IMR-90 (cell line): ENCODE data around the gene USF1.

Experiments used
- BHLHE40 ChIP-seq: fragments of 150-350 bp; IDR thresholded peaks from 2 replicates; pipeline ENCODE4 v1.6.1; 2016; ENCODE audit warnings: mild to moderate bottlenecking, low read depth, low read length
- CHD1 ChIP-seq: IDR thresholded peaks from 2 replicates; pipeline ENCODE4 v1.6.1; 2012; ENCODE audit warnings: low read depth, low read length, improper control_type of control experiment
- FOS ChIP-seq: fragments of 150-350 bp; IDR thresholded peaks from 2 replicates; pipeline ENCODE4 v1.6.1; 2016; ENCODE audit warnings: low read depth, low read length
- POLR2A ChIP-seq: IDR thresholded peaks from 2 replicates; pipeline ENCODE4 v1.6.1; 2012; ENCODE audit warnings: mild to moderate bottlenecking, low read depth, low read length
- RAD21 ChIP-seq: IDR thresholded peaks from 2 replicates; pipeline ENCODE4 v1.6.1; 2012; ENCODE audit warnings: low read length, improper control_type of control experiment
- RFX5 ChIP-seq: IDR thresholded peaks from 2 replicates; pipeline ENCODE4 v1.8.0; 2012; ENCODE audit warnings: low read depth, mild to moderate bottlenecking, low read length, moderate library complexity
- TF ChIP-seq, protein P1 (sequence below): conservative IDR thresholded peaks from 2 replicates; pipeline ENCODE4 v1.5.1; 2012; ENCODE audit warnings: mild to moderate bottlenecking, low read depth, low read length, improper control_type of control experiment
- TF ChIP-seq, protein P2 (sequence below): fragments of 150-350 bp; IDR thresholded peaks from 2 replicates; pipeline ENCODE4 v1.6.1; 2017; ENCODE audit warnings: mild to moderate bottlenecking, antibody characterized with exemption, low read length, low read depth

DNA sequence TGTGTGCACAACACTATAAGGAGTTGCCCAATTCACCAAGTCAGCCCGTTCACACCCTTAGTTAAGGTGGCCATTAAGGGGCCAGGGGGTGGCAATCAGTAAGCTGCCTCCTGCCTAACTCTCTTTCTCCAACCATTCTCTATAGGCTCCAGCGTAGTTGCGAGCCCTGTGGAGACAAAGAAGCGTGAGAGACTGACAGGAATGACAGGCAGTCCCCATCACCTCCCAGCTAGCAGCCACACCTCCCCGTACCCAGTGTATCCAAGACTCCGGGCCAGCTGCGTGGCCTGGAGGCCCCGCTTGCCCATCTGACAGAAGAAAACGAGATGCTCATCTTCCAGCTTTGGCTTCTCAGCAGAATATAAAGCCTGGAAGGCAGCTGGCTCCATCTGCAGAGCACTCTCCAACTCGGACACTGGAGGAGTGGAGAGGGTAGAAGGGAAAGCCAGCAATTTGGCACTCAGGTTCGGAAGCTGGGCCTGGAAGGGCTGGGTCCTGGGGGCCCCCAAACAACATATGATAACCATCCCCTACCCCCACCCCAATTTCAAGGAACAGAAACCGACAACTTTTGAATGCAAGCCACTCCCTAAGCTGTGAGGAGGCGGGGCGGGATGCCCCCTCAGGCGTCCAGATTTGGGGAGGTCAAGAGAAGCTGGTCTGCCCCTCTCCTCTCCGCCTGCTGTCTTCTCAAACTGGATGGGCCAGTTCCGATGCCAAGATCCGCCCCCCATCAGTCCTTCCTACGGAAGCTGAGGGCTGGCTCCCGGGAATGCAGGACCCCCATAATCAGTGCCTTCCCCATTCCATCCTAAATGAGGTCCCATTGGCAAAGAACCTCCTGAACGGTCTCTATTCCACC is 7.9 kb downstream of the USF1 start:
- TF ChIP-seq, protein P1, sequence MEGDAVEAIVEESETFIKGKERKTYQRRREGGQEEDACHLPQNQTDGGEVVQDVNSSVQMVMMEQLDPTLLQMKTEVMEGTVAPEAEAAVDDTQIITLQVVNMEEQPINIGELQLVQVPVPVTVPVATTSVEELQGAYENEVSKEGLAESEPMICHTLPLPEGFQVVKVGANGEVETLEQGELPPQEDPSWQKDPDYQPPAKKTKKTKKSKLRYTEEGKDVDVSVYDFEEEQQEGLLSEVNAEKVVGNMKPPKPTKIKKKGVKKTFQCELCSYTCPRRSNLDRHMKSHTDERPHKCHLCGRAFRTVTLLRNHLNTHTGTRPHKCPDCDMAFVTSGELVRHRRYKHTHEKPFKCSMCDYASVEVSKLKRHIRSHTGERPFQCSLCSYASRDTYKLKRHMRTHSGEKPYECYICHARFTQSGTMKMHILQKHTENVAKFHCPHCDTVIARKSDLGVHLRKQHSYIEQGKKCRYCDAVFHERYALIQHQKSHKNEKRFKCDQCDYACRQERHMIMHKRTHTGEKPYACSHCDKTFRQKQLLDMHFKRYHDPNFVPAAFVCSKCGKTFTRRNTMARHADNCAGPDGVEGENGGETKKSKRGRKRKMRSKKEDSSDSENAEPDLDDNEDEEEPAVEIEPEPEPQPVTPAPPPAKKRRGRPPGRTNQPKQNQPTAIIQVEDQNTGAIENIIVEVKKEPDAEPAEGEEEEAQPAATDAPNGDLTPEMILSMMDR = no peak
- no peak for TF ChIP-seq POLR2A
- TF ChIP-seq FOS = no peak
- TF ChIP-seq BHLHE40 = no peak
- TF ChIP-seq, protein P2, sequence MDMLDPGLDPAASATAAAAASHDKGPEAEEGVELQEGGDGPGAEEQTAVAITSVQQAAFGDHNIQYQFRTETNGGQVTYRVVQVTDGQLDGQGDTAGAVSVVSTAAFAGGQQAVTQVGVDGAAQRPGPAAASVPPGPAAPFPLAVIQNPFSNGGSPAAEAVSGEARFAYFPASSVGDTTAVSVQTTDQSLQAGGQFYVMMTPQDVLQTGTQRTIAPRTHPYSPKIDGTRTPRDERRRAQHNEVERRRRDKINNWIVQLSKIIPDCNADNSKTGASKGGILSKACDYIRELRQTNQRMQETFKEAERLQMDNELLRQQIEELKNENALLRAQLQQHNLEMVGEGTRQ = no peak
- no peak for TF ChIP-seq RFX5
- no peak for TF ChIP-seq RAD21
- no peak for TF ChIP-seq CHD1
